ENCODE measurements around the gene PRELP.

Gene PRELP

GRCh38 chr1:203513585-203514031, 38.0 kb downstream of the PRELP start:
- H2BK12ac ChIP-seq (ENCODE audit: low read length in 2 of 2) = peak overlapping the region; percentile 78 to 82
- H2BK5ac ChIP-seq (ENCODE audit: low read depth, low read length, poor library complexity, severe bottlenecking) = peak overlapping the region; percentile 12
- WGBS = 46% methylated on average over 9 of the region's 9 CpGs
- H4K8ac ChIP-seq (ENCODE audit: low read length) = peak overlapping the region; percentile 46
- H3K4me1 ChIP-seq (ENCODE audit: control insufficient read depth, insufficient read depth, low read depth, low read length) = peaks cover 26% of the 10 kb centered on the region
- no peak overlapping the region for H3K23ac ChIP-seq (ENCODE audit: low read length in 2 of 2)
- H3K18ac ChIP-seq (ENCODE audit: low read depth in 1 of 2, low read length in 2 of 2) = peak overlapping the region; percentile 22 to 79
- peak overlapping the region in 1 of 2 experiments; percentile 83 for H3K14ac ChIP-seq (ENCODE audit: low read length in 2 of 2)
- H2BK15ac ChIP-seq (ENCODE audit: low read depth, poor library complexity, severe bottlenecking) = no peak overlapping the region
- peak overlapping the region in 1 of 2 experiments; percentile 36 for H3K4me3 ChIP-seq (ENCODE audit: insufficient read depth in 1 of 2, low read depth in 1 of 2, low read length in 2 of 2)
- peak overlapping the region; percentile 66 for H4K91ac ChIP-seq (ENCODE audit: low read length)
- H3K79me1 ChIP-seq (replicated peaks; ENCODE audit: low read length, poor library complexity, severe bottlenecking) = no peaks in the 10 kb centered on the region
- DNase-seq = no peak
- H3K4ac ChIP-seq (ENCODE audit: low read depth in 1 of 2, low read length in 2 of 2) = peak overlapping the region; percentile 70 to 74
- H2AFZ ChIP-seq (ENCODE audit: low read depth, low read length) = peak overlapping the region; percentile 20
- H3K27me3 ChIP-seq (ENCODE audit: control insufficient read depth in 1 of 2, insufficient read depth in 1 of 2, low read length in 2 of 2) = no peaks in the 10 kb centered on the region
- H2AK5ac ChIP-seq (ENCODE audit: low read length, severe bottlenecking) = peak overlapping the region; percentile 83
- H3K9ac ChIP-seq (ENCODE audit: low read length) = peak overlapping the region; percentile 85
- no peaks in the 10 kb centered on the region for H3K36me3 ChIP-seq (ENCODE audit: control insufficient read depth in 1 of 2, insufficient read depth in 2 of 2, low read depth in 1 of 2, low read length in 2 of 2)
- H2BK120ac ChIP-seq (ENCODE audit: low read depth, low read length) = peak overlapping the region; percentile 12
- H3K4me2 ChIP-seq (ENCODE audit: low read length, poor library complexity, severe bottlenecking) = peak overlapping the region; percentile 30
- H3K27ac ChIP-seq (ENCODE audit: low read length, poor library complexity, severe bottlenecking) = peak overlapping the region; percentile 67
- no peaks in the 10 kb centered on the region for H3K9me3 ChIP-seq (ENCODE audit: control insufficient read depth, low read length)

- Histone ChIP-seq H3K4me3 (ENCODE audit: insufficient read depth in 1 of 2, low read depth in 1 of 2, low read length in 2 of 2) (no peak overlapping the region), H3K36me3 (ENCODE audit: control insufficient read depth in 1 of 2, insufficient read depth in 2 of 2, low read depth in 1 of 2, low read length in 2 of 2) (no peaks in the 10 kb centered on the region), H3K27me3 (ENCODE audit: control insufficient read depth in 1 of 2, insufficient read depth in 1 of 2, low read length in 2 of 2) (no peaks in the 10 kb centered on the region), H3K4me2 (ENCODE audit: low read length, poor library complexity, severe bottlenecking) (no peak overlapping the region), H2BK120ac (ENCODE audit: low read depth, low read length) (no peak overlapping the region), H4K91ac (ENCODE audit: low read length) (no peak overlapping the region), H2BK5ac (ENCODE audit: low read depth, low read length, poor library complexity, severe bottlenecking) (no peak overlapping the region), H2BK12ac (ENCODE audit: low read length in 2 of 2) (no peak overlapping the region), H3K9ac (ENCODE audit: low read length) (no peak overlapping the region), H3K4ac (ENCODE audit: low read depth in 1 of 2, low read length in 2 of 2) (no peak overlapping the region), H2AFZ (ENCODE audit: low read depth, low read length) (no peak overlapping the region), H3K18ac (ENCODE audit: low read depth in 1 of 2, low read length in 2 of 2) (no peak overlapping the region), H3K79me1 (replicated peaks; ENCODE audit: low read length, poor library complexity, severe bottlenecking) (no peaks in the 10 kb centered on the region), H3K9me3 (ENCODE audit: control insufficient read depth, low read length) (no peaks in the 10 kb centered on the region), H2BK15ac (ENCODE audit: low read depth, poor library complexity, severe bottlenecking) (peak overlapping the region; percentile 1), H3K23ac (ENCODE audit: low read length in 2 of 2) (no peak overlapping the region), H2AK5ac (ENCODE audit: low read length, severe bottlenecking) (no peak overlapping the region), H3K4me1 (ENCODE audit: control insufficient read depth, insufficient read depth, low read depth, low read length) (peaks cover 29% of the 10 kb centered on the region), H3K14ac (ENCODE audit: low read length in 2 of 2) (no peak overlapping the region), H3K27ac (ENCODE audit: low read length, poor library complexity, severe bottlenecking) (no peak overlapping the region), H4K8ac (ENCODE audit: low read length) (no peak overlapping the region)
- no peak for DNase-seq
- 86% methylated on average over 9 of the region's 9 CpGs for WGBS
These were observed 40.6 kb downstream of the PRELP start for GRCh38 chr1:203516184-203516583.

- Histone ChIP-seq H4K91ac (ENCODE audit: low read length) (no peak overlapping the region), H4K8ac (ENCODE audit: low read length) (no peak overlapping the region), H3K4me3 (ENCODE audit: insufficient read depth in 1 of 2, low read depth in 1 of 2, low read length in 2 of 2) (no peak overlapping the region), H2AK5ac (ENCODE audit: low read length, severe bottlenecking) (no peak overlapping the region), H3K14ac (ENCODE audit: low read length in 2 of 2) (no peak overlapping the region), H2AFZ (ENCODE audit: low read depth, low read length) (no peak overlapping the region), H2BK12ac (ENCODE audit: low read length in 2 of 2) (no peak overlapping the region), H2BK5ac (ENCODE audit: low read depth, low read length, poor library complexity, severe bottlenecking) (no peak overlapping the region), H3K4ac (ENCODE audit: low read depth in 1 of 2, low read length in 2 of 2) (no peak overlapping the region), H3K23ac (ENCODE audit: low read length in 2 of 2) (no peak overlapping the region), H3K4me1 (ENCODE audit: control insufficient read depth, insufficient read depth, low read depth, low read length) (peaks cover 35% of the 10 kb centered on the region), H3K9me3 (ENCODE audit: control insufficient read depth, low read length) (no peaks in the 10 kb centered on the region), H3K9ac (ENCODE audit: low read length) (no peak overlapping the region), H3K79me1 (replicated peaks; ENCODE audit: low read length, poor library complexity, severe bottlenecking) (no peaks in the 10 kb centered on the region), H3K36me3 (ENCODE audit: control insufficient read depth in 1 of 2, insufficient read depth in 2 of 2, low read depth in 1 of 2, low read length in 2 of 2) (no peaks in the 10 kb centered on the region), H3K27me3 (ENCODE audit: control insufficient read depth in 1 of 2, insufficient read depth in 1 of 2, low read length in 2 of 2) (no peaks in the 10 kb centered on the region), H2BK15ac (ENCODE audit: low read depth, poor library complexity, severe bottlenecking) (no peak overlapping the region), H3K4me2 (ENCODE audit: low read length, poor library complexity, severe bottlenecking) (no peak overlapping the region), H3K27ac (ENCODE audit: low read length, poor library complexity, severe bottlenecking) (no peak overlapping the region), H2BK120ac (ENCODE audit: low read depth, low read length) (no peak overlapping the region), H3K18ac (ENCODE audit: low read depth in 1 of 2, low read length in 2 of 2) (no peak overlapping the region)
- 66% methylated on average over 4 of the region's 5 CpGs for WGBS
- no peak for DNase-seq
These were observed 41.3 kb downstream of the PRELP start for GRCh38 chr1:203516906-203517305.

DNA sequence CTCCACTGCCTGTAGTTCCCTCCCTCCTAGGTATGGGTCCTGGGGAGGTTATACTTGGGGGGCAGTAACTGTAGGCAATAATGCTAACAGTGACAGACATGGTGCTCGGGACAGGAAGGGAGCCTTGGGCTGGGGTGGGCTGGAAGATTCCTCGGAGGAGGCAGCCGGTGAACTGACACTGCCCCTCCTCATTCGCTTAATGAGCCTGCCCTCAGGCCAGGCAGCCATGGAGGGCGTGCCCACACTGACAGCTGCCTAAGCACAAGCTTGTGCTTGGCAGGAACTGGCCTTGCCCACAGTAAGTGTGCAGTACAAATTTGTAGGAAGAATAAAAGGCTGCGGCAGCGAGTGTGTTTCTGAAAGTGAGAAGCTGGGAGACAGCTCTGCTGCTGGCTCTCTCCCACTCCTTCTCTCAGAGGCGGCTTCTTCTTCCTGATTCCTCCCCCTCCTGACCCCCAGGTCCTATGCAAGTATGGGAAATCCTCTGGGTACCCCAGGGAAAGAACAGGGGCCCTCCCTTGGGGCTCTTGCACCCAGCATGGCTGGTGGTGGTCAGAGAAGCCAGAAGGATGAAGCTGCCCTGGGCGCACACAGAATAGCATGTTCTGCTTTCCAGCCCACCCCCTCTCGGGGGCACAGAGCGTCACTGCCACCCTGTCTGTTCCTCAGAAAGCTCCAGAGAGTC, 42.0 kb downstream of the PRELP start:
- no peak overlapping the region for H2BK15ac ChIP-seq (ENCODE audit: low read depth, poor library complexity, severe bottlenecking)
- H3K23ac ChIP-seq (ENCODE audit: low read length in 2 of 2) = no peak overlapping the region
- H3K27ac ChIP-seq (ENCODE audit: low read length, poor library complexity, severe bottlenecking) = no peak overlapping the region
- H4K8ac ChIP-seq (ENCODE audit: low read length) = no peak overlapping the region
- peaks cover 35% of the 10 kb centered on the region for H3K4me1 ChIP-seq (ENCODE audit: control insufficient read depth, insufficient read depth, low read depth, low read length)
- H3K4ac ChIP-seq (ENCODE audit: low read depth in 1 of 2, low read length in 2 of 2) = peak overlapping the region in 1 of 2 experiments; percentile 43
- whole genome bisulfite sequencing = 74% methylated on average over 11 of the region's 11 CpGs
- no peak overlapping the region for H2AK5ac ChIP-seq (ENCODE audit: low read length, severe bottlenecking)
- no peak overlapping the region for H2BK120ac ChIP-seq (ENCODE audit: low read depth, low read length)
- H4K91ac ChIP-seq (ENCODE audit: low read length) = no peak overlapping the region
- no peak overlapping the region for H3K4me2 ChIP-seq (ENCODE audit: low read length, poor library complexity, severe bottlenecking)
- peak overlapping the region in 1 of 2 experiments; percentile 69 for H3K14ac ChIP-seq (ENCODE audit: low read length in 2 of 2)
- H3K27me3 ChIP-seq (ENCODE audit: control insufficient read depth in 1 of 2, insufficient read depth in 1 of 2, low read length in 2 of 2) = no peaks in the 10 kb centered on the region
- H3K36me3 ChIP-seq (ENCODE audit: control insufficient read depth in 1 of 2, insufficient read depth in 2 of 2, low read depth in 1 of 2, low read length in 2 of 2) = no peaks in the 10 kb centered on the region
- no peak for DNase-seq
- no peaks in the 10 kb centered on the region for H3K79me1 ChIP-seq (replicated peaks; ENCODE audit: low read length, poor library complexity, severe bottlenecking)
- no peak overlapping the region for H3K9ac ChIP-seq (ENCODE audit: low read length)
- H3K4me3 ChIP-seq (ENCODE audit: insufficient read depth in 1 of 2, low read depth in 1 of 2, low read length in 2 of 2) = no peak overlapping the region
- H2BK12ac ChIP-seq (ENCODE audit: low read length in 2 of 2) = peak overlapping the region in 1 of 2 experiments; percentile 31
- H3K9me3 ChIP-seq (ENCODE audit: control insufficient read depth, low read length) = no peaks in the 10 kb centered on the region
- no peak overlapping the region for H2AFZ ChIP-seq (ENCODE audit: low read depth, low read length)
- peak overlapping the region; percentile 24 to 64 for H3K18ac ChIP-seq (ENCODE audit: low read depth in 1 of 2, low read length in 2 of 2)
- no peak overlapping the region for H2BK5ac ChIP-seq (ENCODE audit: low read depth, low read length, poor library complexity, severe bottlenecking)
